OCI-LY1 (cell line): Measurements from ENCODE around the gene RNASEH2B.

ENCODE experiments used
- H2AFZ ChIP-seq: fragments of 200-600 bp; sonication (generic), shearing (Covaris generic); 2 replicates; pipeline ENCODE4 v1.6.0; 2014; ENCODE audit warnings: antibody characterized with exemption, mild to moderate bottlenecking, low read length
- H3F3A ChIP-seq: fragments of 200-600 bp; sonication (generic), shearing (Covaris generic); 2 replicates; pipeline ENCODE4 v1.6.0; 2014; ENCODE audit warnings: mild to moderate bottlenecking, antibody characterized with exemption, low read length, moderate library complexity; ENCODE audit not compliant: insufficient read depth
- H3K27ac ChIP-seq: fragments of 200-600 bp; sonication (generic); 2 replicates; pipeline ENCODE4 v1.5.1; 2014; ENCODE audit warnings: low read length, mixed run types, mild to moderate bottlenecking, low read depth; ENCODE audit not compliant: poor library complexity, severe bottlenecking
- H3K27me3 ChIP-seq: fragments of 200-600 bp; sonication (generic); 2 replicates; pipeline ENCODE4 v1.6.0; 2014; ENCODE audit warnings: antibody characterized with exemption, mild to moderate bottlenecking, low read length, moderate library complexity; ENCODE audit not compliant: insufficient read depth
- H3K36me3 ChIP-seq: fragments of 200-600 bp; sonication (generic); 2 replicates; pipeline ENCODE4 v1.6.1; 2014; ENCODE audit warnings: mild to moderate bottlenecking, antibody characterized with exemption, low read length, moderate library complexity, mixed read lengths; ENCODE audit not compliant: insufficient read depth
- H3K4me1 ChIP-seq: fragments of 200-600 bp; sonication (generic); 2 replicates; pipeline ENCODE4 v1.5.1; 2014; ENCODE audit warnings: mild to moderate bottlenecking, low read length, moderate library complexity; ENCODE audit not compliant: insufficient read depth, severe bottlenecking
- H3K4me2 ChIP-seq: fragments of 200-600 bp; sonication (generic), shearing (Covaris generic); 2 replicates; pipeline ENCODE4 v1.6.1; 2014; ENCODE audit warnings: low read length
- H3K4me3 ChIP-seq: fragments of 200-600 bp; sonication (generic); 2 replicates; pipeline ENCODE4 v1.5.1; 2014; ENCODE audit warnings: low read length, low read depth, mild to moderate bottlenecking, mixed read lengths; ENCODE audit not compliant: poor library complexity, severe bottlenecking
- H3K79me2 ChIP-seq: fragments of 200-600 bp; shearing (Covaris generic); 2 replicates; pipeline ENCODE4 v1.6.1; 2016; ENCODE audit warnings: mixed run types, low read length, mixed read lengths; ENCODE audit not compliant: insufficient read depth
- H3K9ac ChIP-seq: fragments of 200-600 bp; sonication (generic), shearing (Covaris generic); 2 replicates; pipeline ENCODE4 v1.6.1; 2014; ENCODE audit warnings: mild to moderate bottlenecking, low read length, mixed read lengths
- H3K9me2 ChIP-seq: fragments of 200-600 bp; sonication (generic), shearing (Covaris generic); 2 replicates; pipeline ENCODE4 v1.6.1; 2014; ENCODE audit warnings: low read depth, mild to moderate bottlenecking, low read length, mixed read lengths
- H3K9me3 ChIP-seq: fragments of 200-600 bp; shearing (Covaris generic); 2 replicates; pipeline ENCODE4 v1.6.1; 2014; ENCODE audit warnings: low read length, mixed read lengths
- H4K20me1 ChIP-seq: fragments of 200-600 bp; sonication (generic), shearing (Covaris generic); 2 replicates; pipeline ENCODE4 v1.6.0; 2016; ENCODE audit warnings: mild to moderate bottlenecking, low read length; ENCODE audit not compliant: insufficient read depth
- EZH2 ChIP-seq: fragments of 200-600 bp; sonication (generic), shearing (Covaris generic); IDR thresholded peaks from 2 replicates; pipeline ENCODE4 v1.8.0; 2017; ENCODE audit warnings: borderline replicate concordance, mixed run types, mild to moderate bottlenecking, antibody characterized with exemption, low read length, moderate library complexity, mixed read lengths
- TF ChIP-seq, protein P1 (sequence below): fragments of 200-600 bp; sonication (generic), shearing (Covaris generic); IDR thresholded peaks from 2 replicates; pipeline ENCODE4 v1.5.1; 2017; ENCODE audit warnings: mild to moderate bottlenecking, antibody characterized with exemption, low read length, moderate library complexity, mixed read lengths

RNASEH2B gene

DNA sequence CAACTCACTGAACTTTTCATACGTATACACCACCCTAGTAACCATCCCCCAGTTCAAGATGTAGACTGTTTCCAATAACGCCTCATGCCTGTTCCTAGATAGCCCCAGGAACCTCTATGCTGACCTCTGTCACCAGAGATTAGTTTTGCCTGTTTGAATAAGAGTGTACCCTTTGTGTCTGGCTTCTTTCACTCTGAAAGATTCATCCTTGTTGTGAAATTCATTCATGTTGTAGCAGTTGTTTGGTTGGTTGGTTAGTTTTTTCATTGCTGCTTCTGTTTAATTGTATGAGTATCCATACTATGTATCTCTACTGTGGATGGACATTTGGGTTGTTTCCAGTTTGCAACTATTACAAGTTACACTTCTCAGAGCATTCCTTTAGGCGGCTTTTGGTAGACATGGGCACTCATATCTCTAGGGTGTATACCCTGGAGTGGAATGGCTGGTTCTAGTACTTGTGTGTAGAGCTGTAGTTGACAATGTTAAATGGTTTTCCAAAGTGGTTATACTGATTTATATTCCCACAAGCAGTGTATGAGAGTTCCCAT, 1.6 kb downstream of the RNASEH2B start:
- Histone ChIP-seq H3K4me2 (peak overlapping the region; percentile 95), H3K4me1 (peaks cover 74% of the 10 kb centered on the region), H2AFZ (no peak overlapping the region), H3K9me3 (no peaks in the 10 kb centered on the region), H3K9me2 (no peaks in the 10 kb centered on the region), H3K27ac (peak overlapping the region; percentile 96), H3K36me3 (0 out of 2 replicates have a peak, but pooled peaks cover 4% of the 10 kb centered on the region), H3K9ac (peak overlapping the region; percentile 96), H3K4me3 (peak overlapping the region; percentile 86), H3F3A (peaks cover 2% of the 10 kb centered on the region; the same call in 1 of the 2 replicates), H3K27me3 (no peaks in the 10 kb centered on the region), H3K79me2 (peaks cover 52% of the 10 kb centered on the region), H4K20me1 (no peaks in the 10 kb centered on the region)
- TF ChIP-seq, protein P1, sequence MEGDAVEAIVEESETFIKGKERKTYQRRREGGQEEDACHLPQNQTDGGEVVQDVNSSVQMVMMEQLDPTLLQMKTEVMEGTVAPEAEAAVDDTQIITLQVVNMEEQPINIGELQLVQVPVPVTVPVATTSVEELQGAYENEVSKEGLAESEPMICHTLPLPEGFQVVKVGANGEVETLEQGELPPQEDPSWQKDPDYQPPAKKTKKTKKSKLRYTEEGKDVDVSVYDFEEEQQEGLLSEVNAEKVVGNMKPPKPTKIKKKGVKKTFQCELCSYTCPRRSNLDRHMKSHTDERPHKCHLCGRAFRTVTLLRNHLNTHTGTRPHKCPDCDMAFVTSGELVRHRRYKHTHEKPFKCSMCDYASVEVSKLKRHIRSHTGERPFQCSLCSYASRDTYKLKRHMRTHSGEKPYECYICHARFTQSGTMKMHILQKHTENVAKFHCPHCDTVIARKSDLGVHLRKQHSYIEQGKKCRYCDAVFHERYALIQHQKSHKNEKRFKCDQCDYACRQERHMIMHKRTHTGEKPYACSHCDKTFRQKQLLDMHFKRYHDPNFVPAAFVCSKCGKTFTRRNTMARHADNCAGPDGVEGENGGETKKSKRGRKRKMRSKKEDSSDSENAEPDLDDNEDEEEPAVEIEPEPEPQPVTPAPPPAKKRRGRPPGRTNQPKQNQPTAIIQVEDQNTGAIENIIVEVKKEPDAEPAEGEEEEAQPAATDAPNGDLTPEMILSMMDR = no peak
- TF ChIP-seq EZH2 = no peak

DNA sequence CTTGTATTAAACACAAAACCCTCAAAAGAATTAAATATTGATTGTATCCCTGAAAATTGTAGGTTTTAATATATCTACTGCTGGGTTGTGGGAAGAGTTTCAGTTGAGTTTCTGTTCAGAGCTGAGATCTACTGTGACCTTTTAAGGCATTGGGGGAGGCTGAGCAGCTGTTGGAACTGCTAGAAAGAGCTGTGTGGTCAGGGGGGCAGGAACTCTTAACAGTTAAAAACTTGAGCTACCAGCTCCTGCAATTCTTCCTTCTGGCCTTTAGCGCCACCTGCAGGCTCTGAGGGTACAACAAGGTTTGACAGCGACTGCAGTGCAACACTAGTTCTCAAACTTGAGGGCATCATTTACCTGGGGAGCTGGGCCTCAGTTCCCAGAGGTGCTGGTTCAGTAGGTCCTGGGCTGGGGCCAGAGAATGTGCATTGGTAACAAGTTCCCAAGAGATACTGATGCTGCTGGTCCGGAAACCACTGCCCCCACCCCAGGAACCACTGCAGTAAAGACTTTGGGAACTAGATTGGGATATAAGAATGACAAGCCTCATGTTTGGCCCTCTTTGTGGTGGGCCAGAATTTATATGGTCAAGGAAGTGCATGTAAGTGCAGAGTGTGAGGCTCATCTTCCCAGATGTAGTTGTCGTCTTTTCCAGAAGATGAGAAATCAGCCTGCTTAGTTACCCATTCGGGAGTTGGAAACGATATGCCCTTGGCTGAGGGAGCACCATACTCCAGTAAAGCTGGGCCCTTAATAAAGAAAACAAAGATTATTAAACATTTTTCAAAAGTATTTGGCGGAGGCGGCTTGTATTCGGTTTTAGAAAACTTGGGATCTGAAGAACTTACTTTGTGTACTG, 2.6 kb downstream of the RNASEH2B start:
- H3K9me2 ChIP-seq = no peaks in the 10 kb centered on the region
- peak overlapping the region; percentile 86 for H3K4me3 ChIP-seq
- H3K9me3 ChIP-seq = no peaks in the 10 kb centered on the region
- H3K9ac ChIP-seq = peak overlapping the region; percentile 96
- H2AFZ ChIP-seq = no peak overlapping the region
- H3K4me1 ChIP-seq = peaks cover 84% of the 10 kb centered on the region
- H3K27me3 ChIP-seq = no peaks in the 10 kb centered on the region
- H3F3A ChIP-seq = peaks cover 2% of the 10 kb centered on the region; the same call in 1 of the 2 replicates
- H3K79me2 ChIP-seq = peaks cover 62% of the 10 kb centered on the region
- H3K27ac ChIP-seq = peak overlapping the region; percentile 96
- peak overlapping the region; percentile 95 for H3K4me2 ChIP-seq
- no peaks in the 10 kb centered on the region for H4K20me1 ChIP-seq
- TF ChIP-seq, protein P1 = peak; percentile 90
- TF ChIP-seq EZH2 = no peak
- H3K36me3 ChIP-seq = 0 out of 2 replicates have a peak, but pooled peaks cover 4% of the 10 kb centered on the region

DNA sequence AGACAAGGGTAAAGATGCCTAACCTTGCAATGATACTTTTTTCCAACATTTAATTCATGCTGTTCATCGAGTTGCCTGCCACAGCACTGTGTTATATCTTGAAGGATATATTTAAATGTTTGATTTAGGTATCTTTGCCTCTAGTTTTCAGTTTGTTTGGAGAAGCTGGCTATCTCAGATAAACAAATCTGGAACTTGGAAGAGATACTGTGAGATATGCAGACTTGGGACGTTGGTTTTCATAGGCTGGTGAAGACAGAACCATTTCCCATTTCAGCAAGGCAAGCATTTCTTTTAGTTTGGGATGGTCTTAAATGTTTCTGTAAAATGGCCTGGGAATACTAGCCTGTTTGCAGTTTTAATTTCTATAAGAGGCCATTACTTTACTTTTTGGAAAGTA, 3.3 kb downstream of the RNASEH2B start:
- H3K27ac ChIP-seq = peak overlapping the region; percentile 96
- H3K79me2 ChIP-seq = peaks cover 69% of the 10 kb centered on the region
- H3K9ac ChIP-seq = peak overlapping the region; percentile 34
- peaks cover 87% of the 10 kb centered on the region for H3K4me1 ChIP-seq
- no peaks in the 10 kb centered on the region for H3K27me3 ChIP-seq
- TF ChIP-seq EZH2 = no peak
- TF ChIP-seq, protein P1 = no peak
- H3K4me3 ChIP-seq = peak overlapping the region; percentile 29
- H4K20me1 ChIP-seq = no peaks in the 10 kb centered on the region
- H3K9me3 ChIP-seq = no peaks in the 10 kb centered on the region
- H3F3A ChIP-seq = peaks cover 2% of the 10 kb centered on the region; the same call in 1 of the 2 replicates
- H3K9me2 ChIP-seq = no peaks in the 10 kb centered on the region
- H3K4me2 ChIP-seq = peak overlapping the region; percentile 95
- 0 out of 2 replicates have a peak, but pooled peaks cover 4% of the 10 kb centered on the region for H3K36me3 ChIP-seq
- H2AFZ ChIP-seq = no peak overlapping the region
